ENCODE measurements around the gene FOXP1.

The FOXP1 gene

GRCh38 chr3:71250026-71250425 lies 333.5 kb downstream of the FOXP1 start:
- no peak for DNase-seq

- no peak for DNase-seq
Measured at GRCh38 chr3:71247958-71248335, 335.6 kb downstream of the FOXP1 start.

GRCh38 chr3:71247221-71247957 lies 336.1 kb downstream of the FOXP1 start:
- DNase-seq: no peak

GRCh38 chr3:71245971-71246880 lies 337.3 kb downstream of the FOXP1 start:
- DNase-seq: no peak

GRCh38 chr3:71244826-71245488 lies 338.6 kb downstream of the FOXP1 start:
- DNase-seq: no peak

GRCh38 chr3:71244153-71244825 lies 339.2 kb downstream of the FOXP1 start:
- no peak for DNase-seq

- DNase-seq: no peak
Measured at GRCh38 chr3:71243229-71243628, 340.3 kb downstream of the FOXP1 start.

- DNase-seq: no peak
Measured at GRCh38 chr3:71241981-71242560, 341.5 kb downstream of the FOXP1 start.

- DNase-seq: no peak
Measured at GRCh38 chr3:71241246-71241901, 342.2 kb downstream of the FOXP1 start.

- DNase-seq: no peak
Measured at GRCh38 chr3:71240034-71240433, 343.5 kb downstream of the FOXP1 start.

- no peak for DNase-seq
Measured at GRCh38 chr3:71238355-71238757, 345.2 kb downstream of the FOXP1 start.

GRCh38 chr3:71237672-71238071 lies 345.9 kb downstream of the FOXP1 start:
- no peak for DNase-seq

- DNase-seq: no peak
Measured at GRCh38 chr3:71235846-71236245, 347.7 kb downstream of the FOXP1 start.

GRCh38 chr3:71232895-71233294 lies 350.6 kb downstream of the FOXP1 start:
- no peak for DNase-seq

- DNase-seq: no peak
Measured at GRCh38 chr3:71232175-71232679, 351.3 kb downstream of the FOXP1 start.

GRCh38 chr3:71231680-71232079 lies 351.8 kb downstream of the FOXP1 start:
- no peak for DNase-seq

GRCh38 chr3:71229905-71230657 lies 353.4 kb downstream of the FOXP1 start:
- DNase-seq: no peak

- no peak for DNase-seq
Measured at GRCh38 chr3:71228156-71228866, 355.2 kb downstream of the FOXP1 start.

- DNase-seq: no peak
Measured at GRCh38 chr3:71227270-71227661, 356.3 kb downstream of the FOXP1 start.

GRCh38 chr3:71226565-71227269 lies 356.8 kb downstream of the FOXP1 start:
- peak; percentile 84 to 85 for DNase-seq

Data from activated CD4-positive, alpha-beta T cell treated with anti-CD3 and anti-CD28 coated beads, Interleukin-2, amount 50 U/mL, for 4 hours (primary cell).